NCI-H128 (cell line): Measurements from ENCODE around the gene RAC3.

ENCODE experiments used
- DNase-seq: peaks from one replicate; lab custom pipeline; 2025; ENCODE audit not compliant: unreplicated experiment; lab: John Stamatoyannopoulos, UW

The RAC3 gene

DNA sequence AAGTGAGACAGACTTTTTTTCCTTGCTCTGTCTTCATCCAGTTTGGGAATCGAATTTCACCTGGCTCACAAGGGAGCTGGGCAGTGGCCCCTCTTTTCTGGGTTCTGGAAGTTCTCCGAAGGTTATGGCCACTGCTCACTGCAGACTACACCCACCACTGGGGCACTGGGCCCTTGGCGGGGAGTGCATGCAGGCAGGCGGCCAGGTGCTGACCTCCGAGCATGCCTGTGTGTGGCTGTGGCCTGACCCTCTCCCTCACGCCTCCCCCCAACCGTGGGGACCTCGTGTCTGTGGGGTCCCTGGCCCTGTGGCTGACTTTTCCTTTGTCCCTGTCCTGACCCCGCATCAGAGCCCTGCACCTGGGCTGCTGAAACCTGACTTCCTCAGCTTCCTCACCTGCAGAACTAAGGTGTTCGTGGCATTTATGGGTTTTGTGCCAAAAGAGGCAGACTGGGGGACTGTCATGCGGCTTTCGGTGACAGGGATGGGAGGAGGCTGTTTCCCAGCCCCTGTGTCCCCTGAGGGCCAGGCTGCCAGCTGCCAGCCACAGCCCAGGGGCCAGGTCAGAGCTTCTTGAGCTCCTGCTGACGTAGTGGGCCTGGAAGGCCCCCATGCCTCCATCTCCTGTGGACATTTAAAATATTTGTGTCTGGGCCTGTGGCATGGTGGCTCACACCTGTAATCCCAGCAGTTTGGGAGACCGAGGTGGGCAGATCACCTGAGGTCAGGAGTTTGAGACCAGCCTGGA is 32.6 kb upstream of the RAC3 start:
- DNase-seq, result no peak

GRCh38 chr17:81999587-81999975 is 31.9 kb upstream of the RAC3 start:
- no peak for DNase-seq

DNA sequence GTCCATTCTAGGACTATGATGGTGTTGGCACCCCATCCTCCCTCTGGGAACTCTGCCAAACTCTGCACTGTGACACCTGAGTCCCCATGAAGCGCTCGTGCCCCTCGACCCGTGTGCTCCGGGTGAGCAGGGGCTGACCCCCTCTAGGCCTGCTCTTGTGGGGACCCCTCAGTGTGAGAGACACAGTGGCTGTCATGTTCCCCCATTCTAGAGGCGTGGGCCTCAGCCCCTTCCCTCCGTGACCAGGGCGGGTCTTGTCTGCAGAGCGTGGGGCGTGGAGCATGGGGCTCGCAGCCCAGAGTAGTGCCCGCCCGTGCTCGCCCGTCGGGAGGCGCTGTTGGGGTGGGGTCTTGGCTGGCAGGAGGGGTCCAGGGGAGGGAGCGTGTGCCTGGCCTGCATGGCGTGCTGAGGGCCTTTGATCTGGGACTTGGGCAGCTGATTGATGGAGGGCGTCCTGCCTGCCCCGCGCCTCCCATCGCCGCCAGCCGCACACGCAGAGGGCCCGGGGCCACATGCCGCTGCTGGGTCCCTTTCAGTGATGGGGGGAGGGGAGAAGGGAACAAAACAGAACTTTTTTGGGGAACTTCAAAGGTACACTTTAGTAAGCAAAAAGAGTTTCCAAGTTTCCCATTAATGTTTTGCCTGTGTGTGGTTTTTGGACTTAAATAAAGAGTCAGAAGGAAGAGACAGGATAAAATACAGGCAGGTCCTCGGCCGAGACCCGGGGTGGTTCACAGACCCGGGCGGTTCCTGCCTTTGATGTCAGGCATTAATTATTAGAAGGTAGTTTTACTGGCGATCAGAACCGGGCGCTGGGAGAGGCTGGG is 31.3 kb upstream of the RAC3 start:
- no peak for DNase-seq

GRCh38 chr17:82000803-82001570 is 30.5 kb upstream of the RAC3 start:
- DNase-seq, result no peak

- no peak for DNase-seq
These were observed 29.9 kb upstream of the RAC3 start for GRCh38 chr17:82001571-82002056.

DNA sequence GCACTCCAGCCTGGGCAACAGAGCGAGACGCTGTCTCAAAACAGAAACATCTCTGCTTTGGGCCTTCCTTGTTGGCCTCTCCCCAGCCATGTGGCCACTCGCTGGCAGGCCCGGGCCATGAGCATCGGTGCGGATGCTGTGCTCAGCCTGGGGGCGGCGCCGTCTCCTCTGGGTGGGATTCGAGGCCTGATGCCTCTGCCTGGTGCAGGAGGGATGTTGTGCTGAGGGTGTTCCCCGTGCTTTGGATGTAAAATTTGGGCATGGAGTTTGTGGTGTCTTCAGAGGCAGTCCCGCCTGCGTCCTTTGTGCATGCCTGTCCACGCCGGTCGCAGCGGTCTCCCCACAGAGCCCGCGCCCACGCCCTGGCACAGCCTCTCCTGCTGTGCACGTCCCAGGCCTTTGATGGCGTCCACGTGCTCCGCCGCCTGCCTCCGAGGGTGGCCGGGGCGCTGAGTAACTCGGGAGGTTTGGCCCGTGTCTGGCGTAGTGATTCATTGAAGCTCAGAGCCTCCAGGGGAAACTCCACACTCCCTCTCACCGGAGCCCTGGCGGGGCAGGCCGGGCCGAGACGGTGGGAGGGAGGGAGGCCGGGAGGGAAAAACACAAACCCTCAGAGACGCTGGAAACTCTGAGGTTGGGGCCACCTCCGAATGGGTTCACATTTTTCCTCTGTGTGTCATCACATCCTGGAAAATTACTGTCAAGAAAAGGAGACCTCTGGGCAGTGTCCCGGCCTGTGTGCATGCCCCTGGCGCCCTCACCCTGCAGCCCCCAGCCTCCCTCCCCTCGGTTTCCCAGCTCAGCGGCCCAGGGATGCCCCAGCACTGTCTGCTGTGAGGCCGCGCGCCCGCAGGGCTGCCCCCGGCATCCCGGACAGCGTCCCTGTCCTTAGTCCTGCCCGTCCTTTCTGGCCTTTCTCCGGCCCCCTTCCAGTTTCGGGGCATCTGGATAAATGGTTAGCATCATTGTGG is 27.8 kb upstream of the RAC3 start:
- no peak for DNase-seq

DNA sequence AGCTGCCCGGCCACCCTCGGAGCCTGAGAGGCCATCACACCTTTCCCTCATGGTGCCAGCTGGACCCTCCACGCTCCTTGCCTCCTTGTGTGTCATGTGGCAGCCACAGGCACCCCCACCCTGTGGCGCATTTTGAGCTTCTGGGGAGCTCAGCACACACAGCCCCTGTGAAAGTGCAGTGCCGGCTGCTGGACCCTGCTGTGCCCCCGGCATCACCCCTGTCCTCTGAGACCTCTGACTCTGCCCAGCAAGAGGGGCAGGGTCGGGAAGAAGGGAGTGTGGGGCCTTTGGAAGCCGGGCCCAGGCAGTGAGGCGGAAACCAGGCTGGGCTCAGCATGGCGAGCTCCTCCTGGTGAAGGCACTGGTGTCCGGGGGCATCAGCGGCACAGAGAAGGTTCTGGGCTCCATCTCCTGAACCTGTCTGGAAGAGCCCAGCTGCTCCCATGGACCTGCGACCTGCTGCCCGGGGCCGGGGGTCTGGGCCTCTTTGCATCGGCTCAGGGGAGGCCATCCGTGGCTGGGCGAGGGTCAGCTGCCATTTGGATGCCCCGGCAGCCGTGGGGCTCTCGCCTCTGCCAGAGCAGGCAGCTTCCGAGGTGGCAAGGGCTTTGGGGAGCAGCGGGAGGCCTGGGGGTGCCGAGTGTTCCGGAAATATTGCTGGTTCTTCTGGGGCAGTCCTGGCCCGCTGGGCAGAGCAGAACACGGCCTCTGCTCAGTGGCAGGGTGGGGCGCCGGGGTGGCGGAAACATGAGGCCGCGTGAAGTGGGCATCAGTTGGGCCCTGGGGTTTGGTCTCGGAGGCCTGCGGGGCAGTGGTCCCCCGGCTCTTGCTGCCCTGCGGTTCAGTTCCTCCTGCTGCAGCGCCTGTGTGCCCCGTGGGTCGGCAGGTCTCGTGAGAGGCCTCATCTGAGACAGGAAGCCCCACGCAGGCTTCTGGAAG is 26.7 kb upstream of the RAC3 start:
- no peak for DNase-seq

DNA sequence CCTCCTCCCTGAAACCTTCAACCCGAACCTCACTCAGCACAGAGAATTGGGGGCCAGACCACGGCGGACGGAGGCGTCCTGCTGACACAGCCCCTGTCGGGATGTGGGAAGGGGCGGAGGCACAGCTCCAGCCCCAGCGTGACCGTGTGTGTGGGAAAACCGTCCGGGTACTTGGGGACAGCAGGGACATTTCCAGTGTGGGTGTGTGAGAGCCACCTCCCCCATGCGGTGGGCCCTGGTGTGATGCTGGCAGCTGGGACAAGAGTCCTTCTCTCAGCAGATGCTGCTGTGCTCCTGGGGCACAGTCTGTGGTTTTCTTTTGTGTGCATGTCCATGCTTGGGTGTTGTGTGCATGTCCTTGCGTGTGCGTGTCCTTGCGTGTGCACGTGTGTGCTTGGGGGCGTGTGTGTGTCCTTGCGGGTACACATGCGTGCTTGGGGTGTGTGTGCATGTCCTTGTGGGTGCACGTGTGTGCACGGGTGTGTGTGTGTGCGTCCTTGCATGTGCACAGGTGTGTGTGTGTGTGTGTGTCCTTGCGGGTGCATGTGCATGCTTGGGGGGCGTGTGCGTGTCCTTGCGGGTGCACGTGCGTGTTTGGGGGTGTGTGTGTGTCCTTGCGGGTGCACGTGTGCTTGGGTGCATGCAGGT is 25.7 kb upstream of the RAC3 start:
- no peak for DNase-seq

DNA sequence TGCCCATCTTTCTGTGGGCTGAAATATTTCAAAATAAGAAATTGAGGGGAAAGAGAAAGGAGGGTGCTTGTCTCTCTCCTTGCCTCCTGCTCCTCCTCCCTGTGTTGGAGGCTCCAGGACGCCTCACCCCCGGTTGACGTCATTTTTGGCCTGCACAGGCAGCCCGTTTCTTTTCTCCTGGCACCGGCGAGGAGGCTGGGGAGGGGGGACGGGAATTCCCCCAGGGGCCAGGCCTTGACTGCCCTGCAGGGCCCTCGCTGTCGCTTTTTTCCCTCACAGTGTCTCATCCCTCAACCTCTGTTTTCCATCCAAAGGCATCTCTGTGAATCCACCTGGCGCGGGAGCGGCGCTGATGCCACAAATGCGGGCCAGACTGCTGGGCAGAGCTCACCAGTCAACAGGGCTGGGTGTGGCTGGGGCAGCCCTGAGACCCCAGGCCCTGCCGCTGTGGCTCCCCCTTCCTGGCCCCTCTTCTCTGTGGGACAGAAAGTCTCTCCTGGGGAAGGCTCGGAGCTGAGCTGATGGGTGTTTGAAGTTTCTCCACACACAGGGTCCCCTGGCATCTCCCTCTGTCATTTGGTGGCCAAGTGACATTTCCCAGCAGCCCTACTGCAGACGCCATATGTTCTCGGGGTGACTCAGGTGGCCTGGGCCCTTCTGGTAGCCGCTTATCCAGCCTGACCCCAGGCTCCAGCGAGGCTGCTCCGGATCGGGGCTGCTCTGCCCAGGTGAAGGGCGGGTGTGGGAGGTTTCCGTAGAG is 24.8 kb upstream of the RAC3 start:
- no peak for DNase-seq

DNA sequence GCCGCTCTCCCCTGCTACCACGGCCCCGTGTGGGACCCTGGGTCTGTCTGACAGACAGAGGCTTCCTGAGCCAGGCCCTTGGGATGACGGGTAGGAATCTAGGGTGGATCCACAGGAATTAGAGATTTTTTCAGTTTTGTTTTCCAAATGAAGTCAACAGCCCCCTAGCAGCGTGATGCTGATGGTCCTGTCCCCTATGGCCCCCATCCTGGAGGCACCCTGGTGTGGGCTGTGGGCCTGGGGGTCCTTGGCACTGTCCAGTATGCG is 24.3 kb upstream of the RAC3 start:
- no peak for DNase-seq

GRCh38 chr17:82007495-82008257 is 23.8 kb upstream of the RAC3 start:
- no peak for DNase-seq

DNA sequence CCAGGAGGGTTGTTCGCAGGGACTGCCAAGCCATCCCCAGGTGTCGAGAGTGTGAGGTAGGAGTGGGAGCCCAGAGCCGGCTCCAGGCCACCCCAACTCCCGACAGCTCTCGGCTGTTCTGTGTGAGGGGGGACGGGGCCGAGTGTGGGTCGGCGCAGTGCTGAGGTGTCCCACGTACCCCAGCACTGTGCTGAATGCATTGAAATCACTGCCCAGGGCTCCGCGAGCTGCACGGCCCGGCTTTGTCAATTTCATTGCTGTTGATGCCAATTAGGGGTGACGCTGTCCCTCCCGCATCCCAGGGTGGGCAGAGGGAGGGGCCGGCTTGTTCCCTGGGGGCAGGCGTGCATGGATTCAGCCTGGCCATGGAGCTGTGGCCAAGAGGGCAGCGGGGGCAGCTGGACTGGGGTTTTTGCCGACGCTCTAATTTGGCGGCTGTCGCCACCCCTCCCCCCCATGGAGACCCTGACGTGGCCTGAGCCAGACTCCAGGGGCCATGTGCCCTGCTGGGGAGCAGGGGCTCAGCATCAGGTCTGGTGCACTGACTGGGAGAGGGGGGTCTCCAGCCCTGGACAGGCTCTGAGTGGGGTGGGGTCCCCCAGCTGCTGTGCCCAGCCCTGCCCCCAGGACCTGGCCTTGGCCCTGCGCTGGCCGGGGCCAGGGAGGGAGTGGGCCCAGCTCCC is 23.1 kb upstream of the RAC3 start:
- DNase-seq, result no peak

DNA sequence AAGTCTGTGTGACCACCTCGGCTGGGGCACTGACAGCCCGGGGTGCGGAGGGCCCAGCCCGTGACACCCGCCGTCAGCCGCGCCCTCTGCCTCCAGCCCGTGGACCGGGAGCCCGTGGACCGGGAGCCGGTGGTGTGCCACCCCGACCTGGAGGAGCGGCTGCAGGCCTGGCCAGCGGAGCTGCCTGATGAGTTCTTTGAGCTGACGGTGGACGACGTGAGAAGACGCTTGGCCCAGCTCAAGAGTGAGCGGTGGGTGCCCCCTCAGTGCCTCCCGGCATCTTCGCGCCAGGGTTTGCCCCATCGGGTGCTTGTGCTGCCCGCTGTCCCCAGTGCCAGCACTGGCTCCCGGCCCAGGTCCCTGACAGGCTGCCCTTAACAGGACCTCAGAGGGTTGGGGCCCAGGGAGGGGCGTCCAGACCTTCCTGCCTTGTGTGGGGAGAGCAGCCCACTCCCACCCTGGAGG is 22.5 kb upstream of the RAC3 start:
- DNase-seq, result no peak

DNA sequence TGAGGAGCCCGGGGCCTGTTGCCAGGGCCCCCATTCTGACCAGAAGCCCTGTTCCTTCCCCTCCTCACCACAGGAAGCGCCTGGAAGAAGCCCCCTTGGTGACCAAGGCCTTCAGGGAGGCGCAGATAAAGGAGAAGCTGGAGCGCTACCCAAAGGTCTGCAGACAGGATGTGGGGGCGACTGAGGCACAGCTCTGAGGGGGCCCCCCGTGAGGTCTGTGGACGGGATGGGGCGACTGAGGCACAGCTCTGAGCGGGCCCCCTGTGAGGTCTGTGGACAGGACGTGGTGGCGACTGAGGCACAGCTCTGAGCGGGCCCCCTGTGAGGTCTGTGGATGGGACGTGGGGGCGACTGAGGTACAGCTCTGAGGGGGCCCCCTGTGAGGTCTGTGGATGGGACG is 22.1 kb upstream of the RAC3 start:
- DNase-seq, result no peak

- no peak for DNase-seq
These were observed 20.6 kb upstream of the RAC3 start for GRCh38 chr17:82010575-82011525.
